Islet of Langerhans (tissue), 1 donor: ENCODE data around the gene METTL24.
"Not testable (repeated sequence)": the region's sequence is repeated elsewhere in the genome, so short reads cannot be mapped to it uniquely, and the experiment has no call there.

ENCODE experiments used
- FAIRE-seq: peaks from one replicate; lab custom pipeline; 2011; peaks lifted over from hg19 to GRCh38; lab: Jason Lieb, UNC

METTL24 gene

GRCh38 chr6:110310861-110311446, 47.2 kb downstream of the METTL24 start:
- no peak for FAIRE-seq

GRCh38 chr6:110309432-110309831, 48.7 kb downstream of the METTL24 start:
- FAIRE-seq = not testable (repeated sequence)

- no peak for FAIRE-seq
These were observed 50.8 kb downstream of the METTL24 start for GRCh38 chr6:110307368-110307767.

- not testable (repeated sequence) for FAIRE-seq
These were observed 52.3 kb downstream of the METTL24 start for GRCh38 chr6:110305832-110306231.

- FAIRE-seq = not testable (repeated sequence)
These were observed 54.5 kb downstream of the METTL24 start for GRCh38 chr6:110303692-110304091.

- FAIRE-seq = no peak
These were observed 59.2 kb downstream of the METTL24 start for GRCh38 chr6:110298916-110299315.

- FAIRE-seq = no peak
These were observed 59.7 kb downstream of the METTL24 start for GRCh38 chr6:110298411-110298810.

- FAIRE-seq = peak; percentile 96
These were observed 61.7 kb downstream of the METTL24 start for GRCh38 chr6:110296241-110297025.

GRCh38 chr6:110295451-110296165, 62.5 kb downstream of the METTL24 start:
- no peak for FAIRE-seq

GRCh38 chr6:110287462-110288341, 70.4 kb downstream of the METTL24 start:
- FAIRE-seq = no peak

GRCh38 chr6:110285306-110286060, 72.7 kb downstream of the METTL24 start:
- no peak for FAIRE-seq

GRCh38 chr6:110284855-110285254, 73.3 kb downstream of the METTL24 start:
- FAIRE-seq = no peak

- FAIRE-seq = no peak
These were observed 74.5 kb downstream of the METTL24 start for GRCh38 chr6:110283657-110284056.

- FAIRE-seq = no peak
These were observed 75.7 kb downstream of the METTL24 start for GRCh38 chr6:110282412-110282811.

- FAIRE-seq = no peak
These were observed 81.0 kb downstream of the METTL24 start for GRCh38 chr6:110277100-110277665.

- FAIRE-seq = not testable (repeated sequence)
These were observed 85.4 kb downstream of the METTL24 start for GRCh38 chr6:110272781-110273180.

GRCh38 chr6:110271732-110272022, 86.5 kb downstream of the METTL24 start:
- FAIRE-seq = no peak

- no peak for FAIRE-seq
These were observed 88.0 kb downstream of the METTL24 start for GRCh38 chr6:110270165-110270564.

GRCh38 chr6:110269623-110270022, 88.5 kb downstream of the METTL24 start:
- no peak for FAIRE-seq

GRCh38 chr6:110266996-110267395, 91.2 kb downstream of the METTL24 start:
- FAIRE-seq = no peak

- FAIRE-seq = no peak
These were observed 92.9 kb downstream of the METTL24 start for GRCh38 chr6:110265273-110265672.
